Thyroid gland (tissue), 4 donors: ENCODE measurements around the gene OTOS. TPM values are rescaled to one million over a fixed set of nuclear protein-coding genes. Genes with fewer than 3 reads are reported as not detected.

ENCODE experiments used
- DNase-seq, 2 donors: peaks; one replicate each; pipeline ENCODE4 v3.0.0-alpha.2; 2019
- H3K27ac ChIP-seq, 3 donors: fragments of 200-600 bp; sonication (generic); 1 replicate in 2 of 3; 2 replicates in 1 of 3; pipeline ENCODE4 v1.5.1; 2016 to 2019; ENCODE audit warnings: mild to moderate bottlenecking in 1 of 3, moderate library complexity in 1 of 3
- H3K27me3 ChIP-seq: fragments of 200-600 bp; sonication (generic); one replicate; pipeline ENCODE4 v1.5.1; 2019
- H3K36me3 ChIP-seq, 2 donors: fragments of 200-600 bp; sonication (generic); one replicate each; pipeline ENCODE4 v1.5.1; 2016 to 2019
- H3K4me1 ChIP-seq, 2 donors: fragments of 200-600 bp; sonication (generic); one replicate each; pipeline ENCODE4 v1.5.1; 2017 to 2019
- H3K4me3 ChIP-seq, 3 donors: fragments of 200-600 bp; sonication (generic); replicated peaks in 1 of 3; 1 replicate in 2 of 3; 2 replicates in 1 of 3; pipeline ENCODE4 v1.5.1; 2016; ENCODE audit warnings: mild to moderate bottlenecking in 1 of 3
- H3K9me3 ChIP-seq: fragments of 200-600 bp; sonication (generic); one replicate; pipeline ENCODE4 v1.5.1; 2017
- CTCF ChIP-seq, 6 experiments: fragments of 200-600 bp in 3 of 6; fragments of 450-650 bp in 3 of 6; sonication (generic) in 3 of 6; IDR thresholded peaks; one replicate each; pipeline ENCODE4 v1.5.1; 2016 to 2019; ENCODE audit warnings: antibody characterized with exemption in 6 of 6, mild to moderate bottlenecking in 2 of 6, inconsistent platforms in 1 of 6, moderate library complexity in 1 of 6
- POLR2A ChIP-seq, 2 donors: fragments of 450-650 bp; IDR thresholded peaks; one replicate each; pipeline ENCODE4 v1.6.1; 2017; ENCODE audit warnings: antibody characterized with exemption in 2 of 2, mild to moderate bottlenecking in 2 of 2, moderate library complexity in 1 of 2
- WGBS, 2 donors: methylation state at CpG; one replicate each; pipeline ENCODE4 v1.1.5; 2017; 5-methylcytosine and 5-hydroxymethylcytosine counted together
- intact Hi-C: fragments of 100-400 bp; cut with DNase I; formaldehyde crosslinking; loops from one replicate; pipeline ENCODE4 v1.15.1; 2023
- total RNA-seq, 4 donors: library from RNA; depleted of rRNA; stranded (reverse); fragments of >200 nt; gene quantifications; one replicate each; pipeline ENCODE4 v1.2.3, GENCODE V29; 2016

The OTOS gene
- total RNA-seq, 4 donors from 2014 or later: 4.3 to 62.8 (median 22.1) TPM

GRCh38 chr2:240123821-240124650 is 16.4 kb downstream of the OTOS start:
- no peaks in the 10 kb centered on the region for H3K27me3 ChIP-seq
- 87 to 92% methylated on average over 21 to 24 of the region's 24 CpGs for WGBS, 2 donors
- H3K36me3 ChIP-seq: peaks cover 2 to 4% of the 10 kb centered on the region in 2 donors
- TF ChIP-seq POLR2A (IDR thresholded peaks at IDR 0.05) (no peak), CTCF (IDR thresholded peaks at IDR 0.05) (no peak)
- no peak overlapping the region for H3K4me3 ChIP-seq
- no peaks in the 10 kb centered on the region for H3K9me3 ChIP-seq
- no peak for DNase-seq
- intact Hi-C loops: no loop called here
- no peak overlapping the region for H3K27ac ChIP-seq
- H3K4me1 ChIP-seq: no peaks in the 10 kb centered on the region

DNA sequence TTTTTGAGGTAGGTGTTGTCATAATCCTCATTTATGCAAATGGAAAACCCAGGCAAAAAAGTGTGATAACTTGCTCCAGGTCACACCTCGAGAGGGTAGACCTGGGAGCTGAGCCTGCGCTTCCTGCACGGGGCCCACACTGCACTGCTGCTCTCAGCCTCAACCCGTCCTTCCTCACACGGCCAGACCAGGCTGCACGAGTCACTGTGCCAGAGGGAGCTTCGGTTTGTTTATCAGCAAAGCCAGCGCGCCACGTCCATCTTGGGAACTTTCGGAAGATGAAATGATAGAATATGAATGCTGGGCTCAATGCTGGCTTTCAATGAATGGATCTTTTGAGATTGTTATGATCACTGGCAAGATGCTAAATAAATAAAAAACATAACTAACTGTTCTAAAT is 18.8 kb downstream of the OTOS start:
- Histone ChIP-seq H3K27ac (no peak overlapping the region), H3K36me3 (no peaks in the 10 kb centered on the region), H3K4me1 (no peaks in the 10 kb centered on the region), H3K4me3 (no peak overlapping the region), H3K27me3 (no peaks in the 10 kb centered on the region), H3K9me3 (no peaks in the 10 kb centered on the region)
- WGBS, 2 donors: 67 to 71% methylated on average over 11 of the region's 11 CpGs
- intact Hi-C loops: no loop called here
- DNase-seq: no peak
- TF ChIP-seq POLR2A (IDR thresholded peaks at IDR 0.05) (no peak), CTCF (IDR thresholded peaks at IDR 0.05) (no peak)

GRCh38 chr2:240121190-240121589 is 19.3 kb downstream of the OTOS start:
- Histone ChIP-seq H3K27me3 (no peaks in the 10 kb centered on the region), H3K4me1 (no peaks in the 10 kb centered on the region), H3K4me3 (no peak overlapping the region), H3K27ac (no peak overlapping the region), H3K9me3 (no peaks in the 10 kb centered on the region), H3K36me3 (no peaks in the 10 kb centered on the region)
- TF ChIP-seq POLR2A (IDR thresholded peaks at IDR 0.05): no peak
- TF ChIP-seq CTCF (IDR thresholded peaks at IDR 0.05): no peak
- WGBS, 2 donors: 65 to 69% methylated on average over 4 of the region's 4 CpGs
- no peak for DNase-seq
- intact Hi-C loops: no loop called here

DNA sequence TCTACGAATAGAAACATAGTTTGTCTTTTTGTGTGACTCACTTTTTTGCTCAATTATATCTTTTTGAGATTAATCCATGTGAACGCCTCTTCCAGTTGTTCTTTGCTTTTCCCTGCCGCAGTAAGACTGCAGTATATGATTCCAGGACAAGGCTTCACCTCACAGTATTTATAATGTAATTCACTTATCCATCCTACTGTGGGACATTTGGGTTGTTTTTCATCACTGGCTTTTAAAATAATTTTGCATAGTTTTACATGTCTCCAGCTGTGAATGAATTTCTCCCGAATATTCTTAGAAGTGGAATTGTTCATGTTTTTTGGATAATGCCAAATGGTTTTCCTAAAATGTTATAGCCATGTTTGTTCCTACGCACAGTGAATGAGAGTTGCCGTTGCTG is 26.2 kb downstream of the OTOS start:
- no peak for TF ChIP-seq POLR2A (IDR thresholded peaks at IDR 0.05)
- no peak for TF ChIP-seq CTCF (IDR thresholded peaks at IDR 0.05)
- no peak overlapping the region for H3K4me3 ChIP-seq
- WGBS, 2 donors: 88% methylated on average over 6 of the region's 6 CpGs
- no peak for DNase-seq
- intact Hi-C loops: no loop called here
- H3K9me3 ChIP-seq: no peaks in the 10 kb centered on the region
- no peaks in the 10 kb centered on the region for H3K4me1 ChIP-seq
- no peaks in the 10 kb centered on the region for H3K36me3 ChIP-seq
- H3K27ac ChIP-seq: no peak overlapping the region
- no peaks in the 10 kb centered on the region for H3K27me3 ChIP-seq

GRCh38 chr2:240112914-240113690 is 27.4 kb downstream of the OTOS start:
- WGBS, 2 donors: 29 to 34% methylated on average over 5 of the region's 5 CpGs
- no peak for DNase-seq

More at GRCh38 chr2:240112914-240113690, 27.4 kb downstream of the OTOS start:
- Histone ChIP-seq H3K4me1 (no peaks in the 10 kb centered on the region), H3K27me3 (no peaks in the 10 kb centered on the region), H3K27ac (no peak overlapping the region), H3K4me3 (no peak overlapping the region), H3K36me3 (no peaks in the 10 kb centered on the region), H3K9me3 (no peaks in the 10 kb centered on the region)
- TF ChIP-seq CTCF (IDR thresholded peaks at IDR 0.05) (no peak), POLR2A (IDR thresholded peaks at IDR 0.05) (no peak)
- intact Hi-C loops: no loop called here
